GM23338 (cell line): ENCODE data around the gene CCDC197. TPM values are rescaled to one million over a fixed set of nuclear protein-coding genes. Genes with fewer than 3 reads are reported as not detected.
A peak's percentile ranks its signal among the peaks of the same experiment; 100 is the strongest.

Experiments
- ATAC-seq: fragments of 200-7000 bp; cut with Tn5 transposase; 3 replicates; pipeline ENCODE4 v1.9.1; 2020
- DNase-seq: peaks from one replicate; pipeline ENCODE4 v3.0.0-alpha.2; 2015; ENCODE audit warnings: low spot score
- H2AFZ ChIP-seq: fragments of 200-600 bp; sonication (generic); 2 replicates; pipeline ENCODE4 v1.8.0; 2016; ENCODE audit warnings: antibody characterized with exemption, mild to moderate bottlenecking, moderate library complexity
- H3F3A ChIP-seq: fragments of 200-600 bp; sonication (generic); replicated peaks from 2 replicates; pipeline ENCODE4 v1.8.0; 2017; ENCODE audit warnings: antibody characterized with exemption, mixed run types, low read depth
- H3K27ac ChIP-seq: fragments of 200-600 bp; sonication (generic); 2 replicates; pipeline ENCODE4 v1.6.1; 2016; ENCODE audit warnings: low read depth
- H3K27me3 ChIP-seq: fragments of 200-600 bp; sonication (generic); 2 replicates; pipeline ENCODE4 v1.8.0; 2016; ENCODE audit warnings: mild to moderate bottlenecking, mixed run types, moderate library complexity; ENCODE audit not compliant: insufficient read depth
- H3K36me3 ChIP-seq: fragments of 200-600 bp; sonication (generic); 2 replicates; pipeline ENCODE4 v1.8.0; 2016; ENCODE audit warnings: mild to moderate bottlenecking; ENCODE audit not compliant: insufficient read depth
- H3K4me1 ChIP-seq: fragments of 200-600 bp; sonication (generic); 2 replicates; pipeline ENCODE4 v1.8.0; 2016; ENCODE audit warnings: mild to moderate bottlenecking, moderate library complexity; ENCODE audit not compliant: insufficient read depth
- H3K4me2 ChIP-seq: fragments of 200-600 bp; sonication (generic); 2 replicates; pipeline ENCODE4 v1.7.1; 2017; ENCODE audit warnings: mixed run types
- H3K4me3 ChIP-seq: fragments of 200-600 bp; sonication (generic); 2 replicates; pipeline ENCODE4 v1.6.1; 2016; ENCODE audit warnings: mixed run types
- H3K79me2 ChIP-seq: fragments of 200-600 bp; sonication (generic); replicated peaks from 2 replicates; pipeline ENCODE4 v1.8.0; 2017; ENCODE audit warnings: mild to moderate bottlenecking; ENCODE audit not compliant: insufficient read depth
- H3K9me2 ChIP-seq: fragments of 200-600 bp; sonication (generic); 2 replicates; pipeline ENCODE4 v1.8.0; 2017; ENCODE audit not compliant: insufficient read depth
- H4K20me1 ChIP-seq: fragments of 200-600 bp; sonication (generic); replicated peaks from 2 replicates; pipeline ENCODE4 v1.8.0; 2017; ENCODE audit warnings: mild to moderate bottlenecking; ENCODE audit not compliant: insufficient read depth
- H3K27ac Mint-ChIP-seq: 2 replicates; pipeline ENCODE4 v1.8.0; 2020; ENCODE audit warnings: inconsistent platforms, mild to moderate bottlenecking, moderate library complexity, mixed read lengths
- H3K27me3 Mint-ChIP-seq: 3 replicates; pipeline ENCODE4 v1.8.0; 2022; ENCODE audit warnings: low read depth, mild to moderate bottlenecking, moderate library complexity, mixed read lengths, inconsistent platforms; ENCODE audit not compliant: insufficient read depth, poor library complexity
- H3K36me3 Mint-ChIP-seq: 3 replicates; pipeline ENCODE4 v1.8.0; 2021; ENCODE audit warnings: low read depth, mild to moderate bottlenecking, inconsistent platforms, moderate library complexity, mixed read lengths
- H3K4me1 Mint-ChIP-seq: 3 replicates; pipeline ENCODE4 v1.8.0; 2020; ENCODE audit warnings: mild to moderate bottlenecking, inconsistent platforms, mixed read lengths
- H3K4me3 Mint-ChIP-seq: 3 replicates; pipeline ENCODE4 v1.8.0; 2021; ENCODE audit warnings: moderate library complexity, mild to moderate bottlenecking, inconsistent platforms, mixed read lengths
- H3K9me3 Mint-ChIP-seq: 3 replicates; pipeline ENCODE4 v1.8.0; 2020; ENCODE audit warnings: moderate library complexity, mild to moderate bottlenecking, inconsistent platforms, mixed read lengths
- CREB1 ChIP-seq: fragments of 250-450 bp; sonication (Bioruptor Pico); IDR thresholded peaks from 2 replicates; pipeline ENCODE4 v1.5.0; 2020; ENCODE audit warnings: low read depth, mild to moderate bottlenecking, moderate library complexity
- STAT1 ChIP-seq: IDR thresholded peaks from one replicate; pipeline ENCODE4 v1.6.1; 2016; ENCODE audit warnings: antibody characterized with exemption; ENCODE audit not compliant: unreplicated experiment
- ZNF114 ChIP-seq: fragments of 250-450 bp; sonication (Bioruptor Pico); IDR thresholded peaks from 2 replicates; pipeline ENCODE4 v1.5.0; 2020; ENCODE audit warnings: mild to moderate bottlenecking, moderate library complexity
- polyA plus RNA-seq: library from polyadenylated mRNA; unstranded; fragments of >200 nt; fragmentation: Nextera tagmentation; extraction: Ambion mirVana; gene quantifications from 2 replicates; pipeline ENCODE4 v1.2.1, GENCODE V29; 2016
- total RNA-seq: library from RNA; depleted of rRNA; stranded (reverse); fragments of >200 nt; shearing (Covaris generic); gene quantifications from 2 replicates; pipeline ENCODE4 v1.2.3, GENCODE V29; 2014
- TF ChIP-seq, protein P1 (sequence below): IDR thresholded peaks from 2 replicates; pipeline ENCODE4 v1.6.1; 2016; ENCODE audit warnings: antibody characterized with exemption
- TF ChIP-seq, protein P2 (sequence below), 2 experiments: fragments of 200-600 bp in 1 of 2; sonication (generic) in 1 of 2; conservative IDR thresholded peaks; 2 replicates each; pipeline versions ENCODE4 v1.5.1 to v1.6.1; 2016 to 2017; ENCODE audit warnings: antibody characterized with exemption in 2 of 2, low read depth in 2 of 2, mild to moderate bottlenecking in 2 of 2, moderate library complexity in 1 of 2
- TF ChIP-seq, protein P3 (sequence below): fragments of 250-450 bp; sonication (Bioruptor Pico); IDR thresholded peaks from 2 replicates; pipeline ENCODE4 v1.5.0; 2020; ENCODE audit warnings: mild to moderate bottlenecking, moderate library complexity

Gene CCDC197
- total and polyA plus RNA-seq, 2 experiments from 2014 or later = not detected

DNA sequence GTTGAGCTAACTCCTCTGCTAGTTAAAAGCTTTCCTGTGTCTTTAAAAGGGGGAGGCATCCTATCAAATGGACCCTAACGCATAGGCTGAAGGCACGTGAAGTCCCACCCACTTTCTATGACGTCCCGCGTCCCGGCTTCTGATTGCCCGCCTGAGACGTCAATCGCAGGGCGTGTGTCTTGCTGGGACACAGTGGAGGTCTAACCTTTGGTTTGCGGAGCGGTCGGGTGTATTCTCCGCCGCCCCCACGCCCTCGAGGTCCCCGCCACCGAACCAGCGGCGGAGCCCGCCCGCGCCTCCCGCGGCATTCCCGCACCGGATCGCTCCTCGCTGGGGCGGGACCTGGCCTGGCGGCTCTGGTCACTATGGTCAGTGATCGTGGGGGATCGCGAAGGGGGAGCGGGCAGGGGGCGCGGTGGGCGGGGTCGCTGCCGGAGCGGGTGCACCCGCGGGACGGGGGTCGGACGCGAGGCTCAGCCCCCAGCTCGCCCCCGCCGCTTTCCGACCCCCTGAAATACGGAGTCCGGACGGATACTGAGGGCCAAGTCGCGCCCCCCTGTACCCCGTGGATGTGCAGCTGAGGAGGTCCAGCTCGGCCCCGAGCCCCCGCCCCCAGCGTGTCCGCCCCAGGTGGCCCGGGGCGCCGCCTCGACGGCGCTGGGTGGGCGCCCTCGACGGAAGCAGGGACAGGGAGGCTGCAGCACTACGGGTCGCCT is 29.2 kb downstream of the CCDC197 start, which contains the start of gene OTUB2:
Gene OTUB2 (plus strand): TSS at position 168 of the 716 bp plus-strand sequence. CDS start 198 bp downstream, at position 366.
- H4K20me1 ChIP-seq = no peaks in the 10 kb centered on the region
- no peaks in the 10 kb centered on the region for H3K9me2 ChIP-seq
- no peak within 1 kb of the TSS for H3K27ac Mint-ChIP-seq
- peak within 1 kb of the TSS; percentile 71 for H3K4me3 ChIP-seq
- H3K27me3 Mint-ChIP-seq = peaks cover 6% of the 10 kb centered on the region
- no peaks in the 10 kb centered on the region for H3K27me3 ChIP-seq
- H2AFZ ChIP-seq = peak within 1 kb of the TSS; percentile 94
- H3K36me3 ChIP-seq = no peaks in the 10 kb centered on the region
- peaks cover 21% of the 10 kb centered on the region for H3K4me1 Mint-ChIP-seq
- no peaks in the 10 kb centered on the region for H3K79me2 ChIP-seq
- peak within 1 kb of the TSS; percentile 81 for H3K4me2 ChIP-seq
- H3K36me3 Mint-ChIP-seq = no peaks in the 10 kb centered on the region; the same call in 2 of the 3 replicates
- DNase-seq = peak; percentile 98
- TF ChIP-seq STAT1 (no peak), CREB1 (peak; percentile 91), ZNF114 (CRISPR knock-in tag) (no peak)
- TF ChIP-seq, protein P1, sequence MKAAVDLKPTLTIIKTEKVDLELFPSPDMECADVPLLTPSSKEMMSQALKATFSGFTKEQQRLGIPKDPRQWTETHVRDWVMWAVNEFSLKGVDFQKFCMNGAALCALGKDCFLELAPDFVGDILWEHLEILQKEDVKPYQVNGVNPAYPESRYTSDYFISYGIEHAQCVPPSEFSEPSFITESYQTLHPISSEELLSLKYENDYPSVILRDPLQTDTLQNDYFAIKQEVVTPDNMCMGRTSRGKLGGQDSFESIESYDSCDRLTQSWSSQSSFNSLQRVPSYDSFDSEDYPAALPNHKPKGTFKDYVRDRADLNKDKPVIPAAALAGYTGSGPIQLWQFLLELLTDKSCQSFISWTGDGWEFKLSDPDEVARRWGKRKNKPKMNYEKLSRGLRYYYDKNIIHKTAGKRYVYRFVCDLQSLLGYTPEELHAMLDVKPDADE = no peak
- TF ChIP-seq, protein P2, sequence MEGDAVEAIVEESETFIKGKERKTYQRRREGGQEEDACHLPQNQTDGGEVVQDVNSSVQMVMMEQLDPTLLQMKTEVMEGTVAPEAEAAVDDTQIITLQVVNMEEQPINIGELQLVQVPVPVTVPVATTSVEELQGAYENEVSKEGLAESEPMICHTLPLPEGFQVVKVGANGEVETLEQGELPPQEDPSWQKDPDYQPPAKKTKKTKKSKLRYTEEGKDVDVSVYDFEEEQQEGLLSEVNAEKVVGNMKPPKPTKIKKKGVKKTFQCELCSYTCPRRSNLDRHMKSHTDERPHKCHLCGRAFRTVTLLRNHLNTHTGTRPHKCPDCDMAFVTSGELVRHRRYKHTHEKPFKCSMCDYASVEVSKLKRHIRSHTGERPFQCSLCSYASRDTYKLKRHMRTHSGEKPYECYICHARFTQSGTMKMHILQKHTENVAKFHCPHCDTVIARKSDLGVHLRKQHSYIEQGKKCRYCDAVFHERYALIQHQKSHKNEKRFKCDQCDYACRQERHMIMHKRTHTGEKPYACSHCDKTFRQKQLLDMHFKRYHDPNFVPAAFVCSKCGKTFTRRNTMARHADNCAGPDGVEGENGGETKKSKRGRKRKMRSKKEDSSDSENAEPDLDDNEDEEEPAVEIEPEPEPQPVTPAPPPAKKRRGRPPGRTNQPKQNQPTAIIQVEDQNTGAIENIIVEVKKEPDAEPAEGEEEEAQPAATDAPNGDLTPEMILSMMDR (conservative IDR thresholded peaks at IDR 0.05; ENCODE audit: low read depth in 2 of 2) = no peak
- TF ChIP-seq, protein P3, sequence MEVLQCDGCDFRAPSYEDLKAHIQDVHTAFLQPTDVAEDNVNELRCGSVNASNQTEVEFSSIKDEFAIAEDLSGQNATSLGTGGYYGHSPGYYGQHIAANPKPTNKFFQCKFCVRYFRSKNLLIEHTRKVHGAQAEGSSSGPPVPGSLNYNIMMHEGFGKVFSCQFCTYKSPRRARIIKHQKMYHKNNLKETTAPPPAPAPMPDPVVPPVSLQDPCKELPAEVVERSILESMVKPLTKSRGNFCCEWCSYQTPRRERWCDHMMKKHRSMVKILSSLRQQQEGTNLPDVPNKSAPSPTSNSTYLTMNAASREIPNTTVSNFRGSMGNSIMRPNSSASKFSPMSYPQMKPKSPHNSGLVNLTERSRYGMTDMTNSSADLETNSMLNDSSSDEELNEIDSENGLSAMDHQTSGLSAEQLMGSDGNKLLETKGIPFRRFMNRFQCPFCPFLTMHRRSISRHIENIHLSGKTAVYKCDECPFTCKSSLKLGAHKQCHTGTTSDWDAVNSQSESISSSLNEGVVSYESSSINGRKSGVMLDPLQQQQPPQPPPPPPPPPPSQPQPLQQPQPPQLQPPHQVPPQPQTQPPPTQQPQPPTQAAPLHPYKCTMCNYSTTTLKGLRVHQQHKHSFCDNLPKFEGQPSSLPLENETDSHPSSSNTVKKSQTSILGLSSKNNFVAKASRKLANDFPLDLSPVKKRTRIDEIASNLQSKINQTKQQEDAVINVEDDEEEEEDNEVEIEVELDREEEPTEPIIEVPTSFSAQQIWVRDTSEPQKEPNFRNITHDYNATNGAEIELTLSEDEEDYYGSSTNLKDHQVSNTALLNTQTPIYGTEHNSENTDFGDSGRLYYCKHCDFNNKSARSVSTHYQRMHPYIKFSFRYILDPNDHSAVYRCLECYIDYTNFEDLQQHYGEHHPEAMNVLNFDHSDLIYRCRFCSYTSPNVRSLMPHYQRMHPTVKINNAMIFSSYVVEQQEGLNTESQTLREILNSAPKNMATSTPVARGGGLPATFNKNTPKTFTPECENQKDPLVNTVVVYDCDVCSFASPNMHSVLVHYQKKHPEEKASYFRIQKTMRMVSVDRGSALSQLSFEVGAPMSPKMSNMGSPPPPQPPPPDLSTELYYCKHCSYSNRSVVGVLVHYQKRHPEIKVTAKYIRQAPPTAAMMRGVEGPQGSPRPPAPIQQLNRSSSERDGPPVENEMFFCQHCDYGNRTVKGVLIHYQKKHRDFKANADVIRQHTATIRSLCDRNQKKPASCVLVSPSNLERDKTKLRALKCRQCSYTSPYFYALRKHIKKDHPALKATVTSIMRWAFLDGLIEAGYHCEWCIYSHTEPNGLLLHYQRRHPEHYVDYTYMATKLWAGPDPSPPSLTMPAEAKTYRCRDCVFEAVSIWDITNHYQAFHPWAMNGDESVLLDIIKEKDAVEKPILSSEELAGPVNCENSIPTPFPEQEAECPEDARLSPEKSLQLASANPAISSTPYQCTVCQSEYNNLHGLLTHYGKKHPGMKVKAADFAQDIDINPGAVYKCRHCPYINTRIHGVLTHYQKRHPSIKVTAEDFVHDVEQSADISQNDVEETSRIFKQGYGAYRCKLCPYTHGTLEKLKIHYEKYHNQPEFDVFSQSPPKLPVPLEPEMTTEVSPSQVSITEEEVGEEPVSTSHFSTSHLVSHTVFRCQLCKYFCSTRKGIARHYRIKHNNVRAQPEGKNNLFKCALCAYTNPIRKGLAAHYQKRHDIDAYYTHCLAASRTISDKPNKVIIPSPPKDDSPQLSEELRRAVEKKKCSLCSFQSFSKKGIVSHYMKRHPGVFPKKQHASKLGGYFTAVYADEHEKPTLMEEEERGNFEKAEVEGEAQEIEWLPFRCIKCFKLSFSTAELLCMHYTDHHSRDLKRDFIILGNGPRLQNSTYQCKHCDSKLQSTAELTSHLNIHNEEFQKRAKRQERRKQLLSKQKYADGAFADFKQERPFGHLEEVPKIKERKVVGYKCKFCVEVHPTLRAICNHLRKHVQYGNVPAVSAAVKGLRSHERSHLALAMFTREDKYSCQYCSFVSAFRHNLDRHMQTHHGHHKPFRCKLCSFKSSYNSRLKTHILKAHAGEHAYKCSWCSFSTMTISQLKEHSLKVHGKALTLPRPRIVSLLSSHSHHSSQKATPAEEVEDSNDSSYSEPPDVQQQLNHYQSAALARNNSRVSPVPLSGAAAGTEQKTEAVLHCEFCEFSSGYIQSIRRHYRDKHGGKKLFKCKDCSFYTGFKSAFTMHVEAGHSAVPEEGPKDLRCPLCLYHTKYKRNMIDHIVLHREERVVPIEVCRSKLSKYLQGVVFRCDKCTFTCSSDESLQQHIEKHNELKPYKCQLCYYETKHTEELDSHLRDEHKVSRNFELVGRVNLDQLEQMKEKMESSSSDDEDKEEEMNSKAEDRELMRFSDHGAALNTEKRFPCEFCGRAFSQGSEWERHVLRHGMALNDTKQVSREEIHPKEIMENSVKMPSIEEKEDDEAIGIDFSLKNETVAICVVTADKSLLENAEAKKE = no peak
- no peak within 1 kb of the TSS for H3K27ac ChIP-seq
- no peaks in the 10 kb centered on the region for H3K9me3 Mint-ChIP-seq
- H3K4me3 Mint-ChIP-seq = peak within 1 kb of the TSS; percentile 69
- peak; percentile 95 for ATAC-seq
- no peaks in the 10 kb centered on the region for H3F3A ChIP-seq
- H3K4me1 ChIP-seq = no peaks in the 10 kb centered on the region
